ENCODE measurements around the gene CALCOCO2.

The CALCOCO2 gene, protein sequence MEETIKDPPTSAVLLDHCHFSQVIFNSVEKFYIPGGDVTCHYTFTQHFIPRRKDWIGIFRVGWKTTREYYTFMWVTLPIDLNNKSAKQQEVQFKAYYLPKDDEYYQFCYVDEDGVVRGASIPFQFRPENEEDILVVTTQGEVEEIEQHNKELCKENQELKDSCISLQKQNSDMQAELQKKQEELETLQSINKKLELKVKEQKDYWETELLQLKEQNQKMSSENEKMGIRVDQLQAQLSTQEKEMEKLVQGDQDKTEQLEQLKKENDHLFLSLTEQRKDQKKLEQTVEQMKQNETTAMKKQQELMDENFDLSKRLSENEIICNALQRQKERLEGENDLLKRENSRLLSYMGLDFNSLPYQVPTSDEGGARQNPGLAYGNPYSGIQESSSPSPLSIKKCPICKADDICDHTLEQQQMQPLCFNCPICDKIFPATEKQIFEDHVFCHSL

DNA sequence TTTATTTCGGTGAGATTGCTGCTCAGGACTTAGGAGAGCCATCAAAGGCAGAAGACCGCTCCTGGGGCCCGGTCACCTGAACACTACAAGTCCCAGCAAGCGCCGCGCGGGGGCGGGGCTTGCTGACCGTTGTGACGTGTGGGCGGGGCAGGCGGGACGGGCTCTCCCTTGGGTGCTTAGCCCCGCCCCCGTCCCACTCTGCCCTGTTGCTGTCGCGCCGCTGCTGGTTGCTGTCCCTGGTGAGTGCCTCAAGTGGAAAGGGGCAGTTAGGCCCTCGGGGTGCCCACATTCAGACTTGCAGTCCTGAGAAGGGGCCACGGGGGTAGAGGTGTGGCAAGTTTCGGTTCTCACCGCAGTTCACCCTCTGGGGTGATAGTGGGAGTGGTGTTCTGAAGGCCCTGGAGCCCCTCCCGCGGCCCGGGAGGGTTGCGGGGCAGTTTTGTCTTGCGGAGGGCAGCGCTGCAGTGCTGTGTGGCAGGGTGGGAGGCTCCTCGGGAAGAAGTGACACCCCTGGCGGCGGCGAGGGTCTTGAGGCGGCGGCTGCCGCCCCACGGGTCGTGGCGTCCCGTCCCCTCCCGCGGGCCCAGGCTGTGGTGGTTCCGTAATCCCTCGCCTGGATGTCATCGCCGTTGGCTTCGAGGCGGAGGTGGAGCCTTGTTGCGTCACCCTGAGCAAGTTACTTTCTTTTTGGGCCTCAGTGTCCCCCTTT, at the start of gene CALCOCO2:
Gene CALCOCO2, plus strand, starts transcription at position 196 of the 709 bp plus-strand sequence. CDS start 10,673 bp downstream, outside the sequence.
- no peaks in the 10 kb centered on the region for H4K20me1 ChIP-seq (ENCODE audit: control insufficient read depth, insufficient read depth, low read depth, low read length)
- peaks cover 5% of the 10 kb centered on the region for H3K79me2 ChIP-seq (ENCODE audit: control insufficient read depth, low read length)
- H3K9me3 ChIP-seq (ENCODE audit: control insufficient read depth, insufficient read depth, low read length), result no peaks in the 10 kb centered on the region
- no peaks in the 10 kb centered on the region for H3K9me2 ChIP-seq (replicated peaks; ENCODE audit: control insufficient read depth, low read length)
- H3K4me2 ChIP-seq (ENCODE audit: low read length), result peak within 1 kb of the TSS; percentile 95
- no peaks in the 10 kb centered on the region for H3F3A ChIP-seq (ENCODE audit: control insufficient read depth, insufficient read depth)
- no peak within 1 kb of the TSS for H3K27ac ChIP-seq (ENCODE audit: low read depth, low read length)
- no peaks in the 10 kb centered on the region for H3K27me3 ChIP-seq (ENCODE audit: control insufficient read depth, low read length)
- H3K4me1 ChIP-seq (ENCODE audit: control insufficient read depth, low read length), result peaks cover 7% of the 10 kb centered on the region
- peak within 1 kb of the TSS; percentile 94 for H3K4me3 ChIP-seq (ENCODE audit: low read length)
- TF ChIP-seq, protein P1, sequence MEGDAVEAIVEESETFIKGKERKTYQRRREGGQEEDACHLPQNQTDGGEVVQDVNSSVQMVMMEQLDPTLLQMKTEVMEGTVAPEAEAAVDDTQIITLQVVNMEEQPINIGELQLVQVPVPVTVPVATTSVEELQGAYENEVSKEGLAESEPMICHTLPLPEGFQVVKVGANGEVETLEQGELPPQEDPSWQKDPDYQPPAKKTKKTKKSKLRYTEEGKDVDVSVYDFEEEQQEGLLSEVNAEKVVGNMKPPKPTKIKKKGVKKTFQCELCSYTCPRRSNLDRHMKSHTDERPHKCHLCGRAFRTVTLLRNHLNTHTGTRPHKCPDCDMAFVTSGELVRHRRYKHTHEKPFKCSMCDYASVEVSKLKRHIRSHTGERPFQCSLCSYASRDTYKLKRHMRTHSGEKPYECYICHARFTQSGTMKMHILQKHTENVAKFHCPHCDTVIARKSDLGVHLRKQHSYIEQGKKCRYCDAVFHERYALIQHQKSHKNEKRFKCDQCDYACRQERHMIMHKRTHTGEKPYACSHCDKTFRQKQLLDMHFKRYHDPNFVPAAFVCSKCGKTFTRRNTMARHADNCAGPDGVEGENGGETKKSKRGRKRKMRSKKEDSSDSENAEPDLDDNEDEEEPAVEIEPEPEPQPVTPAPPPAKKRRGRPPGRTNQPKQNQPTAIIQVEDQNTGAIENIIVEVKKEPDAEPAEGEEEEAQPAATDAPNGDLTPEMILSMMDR (IDR thresholded peaks at IDR 0.05; ENCODE audit: low read depth, low read length, poor library complexity, severe bottlenecking), result no peak
- TF ChIP-seq EZH2phosphoT487 (IDR thresholded peaks at IDR 0.05; ENCODE audit: borderline replicate concordance, low read length), result no peak
- no peaks in the 10 kb centered on the region for H3K36me3 ChIP-seq (ENCODE audit: control insufficient read depth, low read length)

DNA sequence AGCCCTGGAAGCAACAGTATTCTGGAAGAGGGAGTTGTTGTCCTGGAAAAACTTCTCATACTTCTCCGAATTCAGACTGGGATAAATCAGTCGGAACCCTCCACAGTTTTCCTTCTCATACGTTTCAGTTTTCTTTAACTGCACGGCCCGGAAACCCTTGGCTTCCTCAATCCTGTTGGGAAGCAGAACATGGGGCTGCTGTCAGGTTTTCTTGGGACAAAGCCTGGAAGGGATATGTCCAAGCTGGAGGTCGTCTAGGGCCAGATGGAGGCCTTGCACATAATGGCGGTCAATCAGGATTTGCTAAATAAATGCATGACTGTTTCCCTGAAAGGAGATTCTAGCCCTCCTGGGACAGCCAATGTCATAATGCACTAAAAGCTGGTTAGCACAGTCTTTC, 43.0 kb upstream of the CALCOCO2 start:
- Histone ChIP-seq H3K27me3 (ENCODE audit: control insufficient read depth, low read length) (peaks cover 24% of the 10 kb centered on the region; the same call in 1 of the 2 replicates), H3F3A (ENCODE audit: control insufficient read depth, insufficient read depth) (no peaks in the 10 kb centered on the region), H3K9me3 (ENCODE audit: control insufficient read depth, insufficient read depth, low read length) (no peaks in the 10 kb centered on the region), H3K9me2 (replicated peaks; ENCODE audit: control insufficient read depth, low read length) (no peaks in the 10 kb centered on the region), H3K79me2 (ENCODE audit: control insufficient read depth, low read length) (no peaks in the 10 kb centered on the region), H3K4me2 (ENCODE audit: low read length) (no peak overlapping the region), H3K4me3 (ENCODE audit: low read length) (no peak overlapping the region), H3K36me3 (ENCODE audit: control insufficient read depth, low read length) (no peaks in the 10 kb centered on the region), H3K4me1 (ENCODE audit: control insufficient read depth, low read length) (no peaks in the 10 kb centered on the region), H3K27ac (ENCODE audit: low read depth, low read length) (no peak overlapping the region), H4K20me1 (ENCODE audit: control insufficient read depth, insufficient read depth, low read depth, low read length) (no peaks in the 10 kb centered on the region)
- TF ChIP-seq EZH2phosphoT487 (IDR thresholded peaks at IDR 0.05; ENCODE audit: borderline replicate concordance, low read length), result no peak
- TF ChIP-seq, protein P1 (IDR thresholded peaks at IDR 0.05; ENCODE audit: low read depth, low read length, poor library complexity, severe bottlenecking), result no peak

DNA sequence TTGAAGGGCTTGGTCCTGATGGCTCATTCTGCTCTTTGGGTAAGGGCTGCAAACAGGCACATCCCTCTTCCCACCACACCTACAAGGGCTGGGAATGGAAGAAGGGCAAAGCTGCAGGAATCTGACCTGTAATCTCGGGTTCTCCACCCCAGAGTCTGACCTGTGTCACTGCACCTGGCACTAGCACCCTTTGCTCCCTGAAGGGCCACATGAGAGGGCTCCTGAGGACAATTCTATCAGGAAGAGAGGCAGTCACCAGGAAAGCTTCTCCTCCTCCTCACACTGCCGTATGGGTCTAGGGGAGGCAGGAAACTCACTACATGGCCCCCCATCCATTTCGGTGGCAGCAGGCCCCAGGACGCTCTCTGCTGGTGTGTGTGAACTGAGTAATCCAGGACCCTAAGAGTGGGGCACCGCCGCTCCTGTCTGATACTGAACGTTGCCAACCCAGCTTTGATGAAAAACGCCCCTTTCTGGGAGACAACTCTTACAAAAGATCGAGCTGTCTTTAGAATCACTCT, 40.2 kb upstream of the CALCOCO2 start:
- H3F3A ChIP-seq (ENCODE audit: control insufficient read depth, insufficient read depth), result no peaks in the 10 kb centered on the region
- H3K4me2 ChIP-seq (ENCODE audit: low read length), result no peak overlapping the region
- no peaks in the 10 kb centered on the region for H3K36me3 ChIP-seq (ENCODE audit: control insufficient read depth, low read length)
- TF ChIP-seq, protein P1 (IDR thresholded peaks at IDR 0.05; ENCODE audit: low read depth, low read length, poor library complexity, severe bottlenecking), result no peak
- TF ChIP-seq EZH2phosphoT487 (IDR thresholded peaks at IDR 0.05; ENCODE audit: borderline replicate concordance, low read length), result no peak
- no peaks in the 10 kb centered on the region for H3K4me1 ChIP-seq (ENCODE audit: control insufficient read depth, low read length)
- H3K4me3 ChIP-seq (ENCODE audit: low read length), result no peak overlapping the region
- H3K79me2 ChIP-seq (ENCODE audit: control insufficient read depth, low read length), result no peaks in the 10 kb centered on the region
- peaks cover 24% of the 10 kb centered on the region; the same call in 1 of the 2 replicates for H3K27me3 ChIP-seq (ENCODE audit: control insufficient read depth, low read length)
- H4K20me1 ChIP-seq (ENCODE audit: control insufficient read depth, insufficient read depth, low read depth, low read length), result no peaks in the 10 kb centered on the region
- no peaks in the 10 kb centered on the region for H3K9me2 ChIP-seq (replicated peaks; ENCODE audit: control insufficient read depth, low read length)
- no peak overlapping the region for H3K27ac ChIP-seq (ENCODE audit: low read depth, low read length)
- no peaks in the 10 kb centered on the region for H3K9me3 ChIP-seq (ENCODE audit: control insufficient read depth, insufficient read depth, low read length)
